Duodenal mucosa (tissue), 2 donors: ENCODE data around the gene RNF149.

Experiments
- H3K27ac ChIP-seq: one replicate; pipeline ENCODE4 v1.7.0; 2013; ENCODE audit warnings: low read depth, low read length
- H3K27me3 ChIP-seq, 2 donors: one replicate each; pipeline ENCODE4 v1.7.0; 2013; ENCODE audit warnings: low read length in 2 of 2, control low read depth in 1 of 2; ENCODE audit not compliant: insufficient read depth in 2 of 2, control insufficient read depth in 1 of 2
- H3K36me3 ChIP-seq, 2 donors: one replicate each; pipeline ENCODE4 v1.7.0; 2013; ENCODE audit warnings: low read length in 2 of 2, control low read depth in 1 of 2; ENCODE audit not compliant: insufficient read depth in 2 of 2, control insufficient read depth in 1 of 2
- H3K4me1 ChIP-seq, 2 donors: one replicate each; pipeline ENCODE4 v1.7.0; 2013; ENCODE audit warnings: low read length in 2 of 2, control low read depth in 1 of 2; ENCODE audit not compliant: insufficient read depth in 2 of 2, control insufficient read depth in 1 of 2
- H3K4me3 ChIP-seq, 2 donors: one replicate each; pipeline ENCODE4 v1.7.0; 2013; ENCODE audit warnings: low read length in 2 of 2, low read depth in 1 of 2
- H3K9ac ChIP-seq, 2 donors: one replicate each; pipeline ENCODE4 v1.7.0; 2013; ENCODE audit warnings: low read length in 2 of 2, low read depth in 1 of 2
- H3K9me3 ChIP-seq, 2 donors: one replicate each; pipeline ENCODE4 v1.7.0; 2013; ENCODE audit warnings: low read length in 2 of 2, control low read depth in 1 of 2; ENCODE audit not compliant: control insufficient read depth in 1 of 2

RNF149 gene

DNA sequence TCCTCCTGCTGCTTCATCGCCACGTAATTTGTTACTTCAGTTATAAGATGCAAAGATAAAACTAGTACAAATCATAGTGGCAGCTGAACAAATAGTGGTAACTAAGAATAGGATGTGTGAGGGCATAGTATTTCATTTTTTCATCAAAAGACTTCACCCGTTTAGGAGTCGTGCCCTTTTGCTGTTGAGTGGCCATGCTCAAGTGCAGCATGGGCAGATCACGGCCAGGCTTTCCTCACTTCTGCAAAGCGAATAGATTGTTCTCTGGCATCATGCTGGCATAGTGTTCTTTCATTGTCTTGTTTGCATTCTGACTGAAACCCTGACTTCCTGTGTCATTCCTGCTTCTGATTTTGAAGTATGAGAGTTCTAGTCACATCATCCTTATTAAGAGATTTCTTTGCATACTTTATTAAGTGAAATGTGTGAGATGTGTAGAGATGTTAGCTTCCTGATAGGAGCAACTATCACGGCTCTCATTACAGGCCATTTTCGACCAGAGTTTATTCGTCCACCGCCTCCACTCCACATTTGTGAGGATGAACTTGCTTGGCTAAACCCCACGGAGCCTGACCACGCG lies 44.1 kb downstream of the RNF149 start:
- Histone ChIP-seq H3K27me3 (no peaks in the 10 kb centered on the region), H3K27ac (no peak overlapping the region), H3K9ac (no peak overlapping the region), H3K4me3 (no peak overlapping the region), H3K4me1 (peaks cover 0 to 18% of the 10 kb centered on the region in 2 donors), H3K9me3 (no peaks in the 10 kb centered on the region), H3K36me3 (peaks cover 39 to 81% of the 10 kb centered on the region in 2 donors)

DNA sequence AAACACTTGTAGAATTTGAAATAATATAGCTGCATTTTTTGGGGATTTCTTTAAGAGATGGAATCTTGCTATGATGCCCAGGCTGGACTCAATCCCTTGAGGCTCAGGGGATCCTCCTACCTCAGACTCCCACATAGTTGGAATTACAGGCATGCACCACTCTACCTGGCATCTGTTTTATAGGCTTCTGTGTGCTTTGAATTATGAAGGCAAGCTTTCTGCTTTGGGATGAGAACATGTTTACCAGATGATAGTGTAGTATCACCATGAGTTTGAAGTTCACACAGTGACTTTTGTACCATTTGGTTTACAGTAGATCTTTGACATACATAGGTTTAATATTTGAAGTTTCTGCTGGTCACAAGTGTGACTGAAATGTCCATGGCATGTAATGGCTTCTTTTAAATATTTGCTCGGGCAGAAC lies 45.1 kb downstream of the RNF149 start:
- Histone ChIP-seq H3K4me3 (no peak overlapping the region), H3K4me1 (peaks cover 0 to 18% of the 10 kb centered on the region in 2 donors), H3K27me3 (no peaks in the 10 kb centered on the region), H3K36me3 (peaks cover 35 to 81% of the 10 kb centered on the region in 2 donors), H3K27ac (no peak overlapping the region), H3K9ac (no peak overlapping the region), H3K9me3 (no peaks in the 10 kb centered on the region)

DNA sequence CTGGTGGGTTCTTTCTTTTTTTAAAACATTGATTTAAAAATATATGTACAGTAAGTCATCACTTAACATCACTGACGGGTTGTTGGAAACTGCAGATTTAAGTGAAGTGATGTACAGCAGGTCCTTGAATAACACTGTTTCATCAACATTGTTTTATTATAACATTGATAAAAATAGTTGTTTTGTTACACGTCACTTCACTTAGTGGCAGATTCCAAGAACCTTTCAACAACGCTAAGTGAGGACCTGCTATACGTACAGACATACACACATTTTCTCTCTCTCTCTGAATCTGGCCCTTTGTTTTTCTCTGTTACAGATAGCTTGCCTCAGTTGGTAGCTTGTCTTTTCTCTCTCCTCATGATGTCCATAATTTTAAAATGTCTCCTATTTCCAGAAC lies 46.4 kb downstream of the RNF149 start:
- Histone ChIP-seq H3K36me3 (peaks cover 31 to 74% of the 10 kb centered on the region in 2 donors), H3K9ac (no peak overlapping the region), H3K4me3 (no peak overlapping the region), H3K4me1 (peaks cover 0 to 6% of the 10 kb centered on the region in 2 donors), H3K27me3 (no peaks in the 10 kb centered on the region), H3K9me3 (no peaks in the 10 kb centered on the region), H3K27ac (no peak overlapping the region)

DNA sequence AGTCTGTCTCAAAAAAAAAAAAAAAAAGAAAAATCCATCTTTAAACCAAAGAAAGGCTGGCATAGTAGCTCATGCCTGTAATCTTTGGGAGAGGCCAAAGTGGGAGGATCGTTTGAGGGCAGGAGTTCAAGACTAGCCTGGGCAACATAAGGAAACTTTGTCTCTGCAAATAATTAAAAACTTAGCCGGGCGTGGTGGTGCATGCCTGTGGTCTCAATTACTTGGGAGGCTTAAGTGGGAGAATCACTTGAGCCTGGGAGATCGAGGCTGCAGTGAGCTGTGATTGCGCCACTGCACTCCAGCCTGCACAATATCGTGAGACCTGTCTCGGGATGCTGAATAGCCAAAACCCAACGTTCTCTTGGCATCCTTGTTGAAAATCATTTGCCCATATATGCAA lies 49.7 kb downstream of the RNF149 start:
- no peak overlapping the region for H3K9ac ChIP-seq
- peaks cover 18 to 23% of the 10 kb centered on the region in 2 donors for H3K4me1 ChIP-seq
- no peak overlapping the region for H3K27ac ChIP-seq
- no peaks in the 10 kb centered on the region for H3K9me3 ChIP-seq
- H3K27me3 ChIP-seq = no peaks in the 10 kb centered on the region
- H3K36me3 ChIP-seq = peaks cover 14 to 53% of the 10 kb centered on the region in 2 donors
- H3K4me3 ChIP-seq = no peak overlapping the region

DNA sequence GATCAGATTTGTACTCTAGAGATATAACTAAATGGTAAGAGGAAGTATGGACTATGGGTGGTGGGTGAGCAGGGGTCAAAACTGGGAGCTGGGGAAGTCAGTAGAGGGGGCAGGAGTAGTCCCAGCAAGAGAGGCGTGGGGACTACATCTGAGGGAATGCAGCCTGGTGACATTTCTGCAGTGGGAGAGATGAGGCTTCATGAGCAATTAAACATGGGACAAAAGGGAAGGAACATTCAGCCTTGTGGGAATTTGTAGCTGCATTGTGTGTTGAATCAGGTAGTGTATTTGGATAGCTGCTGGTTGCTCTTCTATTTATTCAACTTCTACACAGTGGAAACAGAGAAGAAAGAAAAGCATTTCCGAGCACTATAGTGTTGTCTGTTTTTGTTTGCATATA lies 52.2 kb downstream of the RNF149 start:
- Histone ChIP-seq H3K27ac (no peak overlapping the region), H3K27me3 (no peaks in the 10 kb centered on the region), H3K4me1 (peaks cover 21 to 32% of the 10 kb centered on the region in 2 donors), H3K9me3 (no peaks in the 10 kb centered on the region), H3K36me3 (peaks cover 5 to 33% of the 10 kb centered on the region in 2 donors), H3K4me3 (no peak overlapping the region), H3K9ac (no peak overlapping the region)

DNA sequence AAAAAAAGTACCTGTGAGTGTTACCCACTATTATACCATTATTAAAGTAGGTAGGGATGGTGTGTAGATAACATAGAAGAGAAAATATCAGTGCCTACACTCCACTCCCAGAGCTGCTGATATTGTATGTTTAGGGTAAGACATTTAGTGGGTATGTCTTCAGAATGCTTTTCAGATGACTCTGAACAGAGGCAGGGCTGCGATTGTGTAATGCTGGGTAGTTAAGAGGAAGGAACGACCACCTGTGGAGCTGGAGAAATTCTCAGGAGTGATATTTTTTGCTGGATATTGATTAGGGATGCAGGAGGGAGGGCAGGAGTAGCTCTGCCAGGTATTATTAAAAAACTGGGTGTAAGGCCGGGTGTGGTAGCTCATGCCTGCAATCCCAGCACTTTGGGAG lies 53.0 kb downstream of the RNF149 start:
- H3K27ac ChIP-seq = no peak overlapping the region
- H3K9me3 ChIP-seq = no peaks in the 10 kb centered on the region
- no peaks in the 10 kb centered on the region for H3K27me3 ChIP-seq
- H3K4me1 ChIP-seq = peaks cover 21 to 32% of the 10 kb centered on the region in 2 donors
- peaks cover 2 to 29% of the 10 kb centered on the region in 2 donors for H3K36me3 ChIP-seq
- H3K9ac ChIP-seq = no peak overlapping the region
- no peak overlapping the region for H3K4me3 ChIP-seq

DNA sequence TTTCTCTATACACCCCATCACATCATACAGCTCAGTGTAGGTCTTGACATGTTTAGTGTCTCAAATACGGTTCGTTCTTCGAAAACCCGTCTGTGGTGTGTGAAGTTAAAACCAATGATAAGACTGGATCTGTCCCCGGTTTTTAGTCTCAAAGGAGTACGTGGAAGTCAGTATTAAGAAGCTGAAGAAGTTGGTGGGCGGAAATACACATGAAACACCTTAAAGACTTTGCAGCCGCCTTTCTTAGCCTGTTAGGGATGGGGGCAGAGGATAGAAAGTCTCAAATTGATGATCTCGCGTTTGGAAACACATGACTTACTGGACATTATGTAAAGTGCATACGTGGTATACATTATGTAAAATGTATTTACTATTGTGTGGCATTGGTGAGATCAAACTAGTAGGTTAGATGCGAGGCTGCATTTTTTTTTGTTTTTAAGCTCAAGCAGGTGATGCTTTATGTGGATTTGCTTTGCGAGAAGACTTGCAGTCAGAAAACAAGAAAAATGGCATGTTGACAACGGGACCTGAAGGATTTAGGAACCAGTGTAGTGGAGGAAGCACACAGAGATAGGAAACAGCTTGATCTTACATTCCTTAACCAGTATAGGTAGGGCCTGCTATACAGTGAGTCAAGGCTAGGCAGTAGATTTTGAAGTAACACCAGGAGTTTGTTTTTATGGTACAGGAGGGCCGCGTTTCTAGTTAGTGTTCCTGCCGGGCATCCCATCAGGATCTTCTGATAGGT lies 54.6 kb downstream of the RNF149 start:
- Histone ChIP-seq H3K27ac (no peak overlapping the region), H3K4me1 (peaks cover 21 to 32% of the 10 kb centered on the region in 2 donors), H3K9me3 (no peaks in the 10 kb centered on the region), H3K4me3 (peak overlapping the region; percentile 81 to 96), H3K27me3 (no peaks in the 10 kb centered on the region), H3K9ac (peak overlapping the region; percentile 71 to 76), H3K36me3 (peaks cover 2 to 14% of the 10 kb centered on the region in 2 donors)

DNA sequence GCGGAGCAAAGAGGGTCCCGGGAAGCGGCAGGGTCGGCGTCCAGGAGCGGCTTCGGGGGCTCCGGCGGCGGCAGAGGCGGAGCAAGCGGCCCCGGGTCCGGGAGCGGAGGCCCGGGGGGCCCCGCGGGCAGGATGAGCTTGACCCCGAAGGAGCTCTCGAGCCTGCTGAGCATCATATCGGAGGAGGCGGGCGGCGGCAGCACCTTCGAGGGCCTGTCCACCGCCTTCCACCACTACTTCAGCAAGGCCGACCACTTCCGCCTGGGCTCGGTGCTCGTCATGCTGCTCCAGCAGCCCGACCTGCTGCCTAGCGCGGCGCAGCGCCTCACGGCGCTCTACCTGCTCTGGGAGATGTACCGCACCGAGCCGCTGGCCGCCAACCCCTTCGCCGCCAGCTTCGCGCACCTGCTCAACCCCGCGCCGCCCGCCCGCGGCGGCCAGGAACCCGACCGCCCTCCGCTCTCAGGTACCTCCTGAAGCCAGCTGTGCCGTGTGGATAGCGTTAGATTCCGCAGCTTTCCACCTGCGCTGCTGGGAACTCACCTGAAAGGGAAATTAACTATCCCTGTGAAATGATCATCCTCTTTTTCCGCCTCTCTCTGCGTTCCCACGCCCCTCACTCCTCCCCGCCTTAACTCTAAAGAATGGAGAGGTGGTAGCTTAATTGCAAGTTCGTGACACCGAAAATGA lies 55.3 kb downstream of the RNF149 start:
- Histone ChIP-seq H3K27ac (peak overlapping the region; percentile 88), H3K4me3 (peak overlapping the region; percentile 81 to 96), H3K36me3 (peaks cover 0 to 10% of the 10 kb centered on the region in 2 donors), H3K27me3 (no peaks in the 10 kb centered on the region), H3K9me3 (no peaks in the 10 kb centered on the region), H3K9ac (peak overlapping the region; percentile 71 to 76), H3K4me1 (peaks cover 21 to 32% of the 10 kb centered on the region in 2 donors)

DNA sequence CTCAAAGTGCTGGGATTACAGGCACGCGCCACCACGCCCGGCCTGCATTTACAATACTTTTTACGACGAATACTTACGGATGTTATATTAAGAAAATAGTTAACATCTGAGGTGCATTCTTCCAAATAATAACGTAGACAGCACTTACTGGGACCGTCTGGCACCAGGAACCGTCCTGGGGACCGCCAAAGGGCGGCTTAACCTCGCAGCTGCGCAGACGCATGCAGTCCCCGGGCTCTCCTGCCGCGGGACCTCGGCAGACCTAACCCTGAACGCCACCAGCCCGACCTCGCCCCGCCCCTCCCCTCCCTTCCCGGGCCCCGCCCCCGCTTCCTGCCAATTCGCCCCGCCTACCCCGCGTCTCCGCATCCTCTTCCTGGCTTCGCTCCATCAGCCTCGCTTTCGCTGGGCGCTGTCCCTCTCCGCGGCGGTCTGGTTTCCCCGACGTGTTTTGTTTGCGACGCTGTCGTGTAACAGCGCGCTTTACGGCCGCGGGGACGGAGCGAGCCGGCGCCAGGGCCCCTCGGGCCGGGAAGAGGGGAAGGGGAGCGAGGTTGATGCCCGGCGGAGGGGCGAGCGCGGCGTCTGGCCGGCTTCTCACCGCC lies 56.0 kb downstream of the RNF149 start, which contains the start of gene CNOT11:
CNOT11 (plus strand) TSS at position 479 of the 605 bp plus-strand sequence; CDS start at position 558, 79 bp downstream.
- Histone ChIP-seq H3K4me1 (peaks cover 21 to 32% of the 10 kb centered on the region in 2 donors), H3K36me3 (peaks cover 0 to 5% of the 10 kb centered on the region in 2 donors), H3K27me3 (no peaks in the 10 kb centered on the region), H3K27ac (peak within 1 kb of the TSS; percentile 88), H3K4me3 (peak within 1 kb of the TSS; percentile 83 to 96), H3K9me3 (no peaks in the 10 kb centered on the region), H3K9ac (peak within 1 kb of the TSS; percentile 76 to 89)
